HG02588 (cell line): ENCODE measurements around the gene HOTAIR.

Source experiments
- ATAC-seq: cut with Tn5 transposase; IDR thresholded peaks from one replicate; pipeline ENCODE4 v1.9.1; 2021; ENCODE audit warnings: mild to moderate bottlenecking, moderate library complexity; ENCODE audit not compliant: unreplicated experiment

The HOTAIR gene

GRCh38 chr12:53948650-53949593, 25.8 kb downstream of the HOTAIR start:
- ATAC-seq, result no peak

- no peak for ATAC-seq
These were observed 27.0 kb downstream of the HOTAIR start for GRCh38 chr12:53947743-53948142.

DNA sequence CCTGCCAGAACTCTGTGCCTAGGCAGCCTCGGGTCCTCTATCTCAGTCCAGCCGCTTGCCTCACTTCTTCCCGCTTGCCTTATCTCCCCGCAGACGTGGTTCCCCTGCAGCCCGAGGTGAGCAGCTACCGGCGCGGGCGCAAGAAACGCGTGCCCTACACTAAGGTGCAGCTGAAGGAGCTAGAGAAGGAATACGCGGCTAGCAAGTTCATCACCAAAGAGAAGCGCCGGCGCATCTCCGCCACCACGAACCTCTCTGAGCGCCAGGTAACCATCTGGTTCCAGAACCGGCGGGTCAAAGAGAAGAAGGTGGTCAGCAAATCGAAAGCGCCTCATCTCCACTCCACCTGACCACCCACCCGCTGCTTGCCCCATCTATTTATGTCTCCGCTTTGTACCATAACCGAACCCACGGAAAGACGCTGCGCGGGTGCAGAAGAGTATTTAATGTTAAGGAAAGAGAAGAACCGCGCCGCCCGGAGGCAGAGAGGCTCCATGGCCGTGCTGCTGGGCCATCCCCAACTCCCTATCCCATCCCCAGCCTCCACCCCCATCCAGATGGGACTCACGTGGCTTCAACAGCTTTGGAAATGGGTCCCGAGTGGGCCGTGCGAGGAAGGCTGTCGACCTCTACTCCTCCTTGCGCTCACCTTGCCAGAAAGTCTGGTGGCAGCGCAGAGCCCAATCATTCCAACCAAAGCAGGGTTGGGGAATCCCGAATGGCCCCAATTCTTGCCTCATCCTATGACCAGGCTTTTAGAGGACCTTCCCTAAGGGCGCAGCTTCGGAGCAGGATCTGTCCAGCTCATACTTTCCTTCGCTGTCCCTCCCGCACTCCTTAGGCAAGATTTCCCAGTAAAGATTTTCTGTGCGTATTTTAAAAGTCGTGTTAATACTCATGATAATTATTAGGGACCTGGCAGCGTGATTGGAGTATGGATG, 29.6 kb downstream of the HOTAIR start:
- ATAC-seq, result no peak

GRCh38 chr12:53944209-53944608, 30.5 kb downstream of the HOTAIR start:
- no peak for ATAC-seq

DNA sequence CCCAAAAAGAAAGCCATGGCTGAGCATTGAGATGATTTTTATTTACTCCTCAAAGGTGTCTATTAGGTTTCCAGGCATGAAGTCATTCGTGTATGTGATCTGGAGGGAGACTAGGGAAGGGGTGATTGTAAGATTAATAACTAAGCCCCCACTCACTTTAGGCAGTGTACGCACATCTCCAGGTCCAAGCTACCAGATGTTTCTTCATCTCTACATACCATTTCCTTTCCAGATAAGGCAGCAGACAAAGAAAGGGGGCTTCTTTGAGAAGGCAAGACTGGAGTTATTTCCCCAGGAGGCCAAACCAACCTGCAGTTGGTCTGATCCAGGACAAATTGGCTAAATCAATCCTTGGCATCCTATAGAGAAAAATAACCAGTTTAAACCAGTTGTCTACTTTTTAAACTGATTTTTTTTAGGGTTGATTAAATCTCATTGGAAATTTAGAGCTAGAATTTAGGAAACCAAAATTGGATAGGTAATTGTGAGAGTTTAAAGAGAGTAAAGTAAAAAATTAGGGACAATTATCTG, 32.2 kb downstream of the HOTAIR start:
- ATAC-seq, result no peak

GRCh38 chr12:53941750-53942149, 33.0 kb downstream of the HOTAIR start:
- ATAC-seq, result no peak

DNA sequence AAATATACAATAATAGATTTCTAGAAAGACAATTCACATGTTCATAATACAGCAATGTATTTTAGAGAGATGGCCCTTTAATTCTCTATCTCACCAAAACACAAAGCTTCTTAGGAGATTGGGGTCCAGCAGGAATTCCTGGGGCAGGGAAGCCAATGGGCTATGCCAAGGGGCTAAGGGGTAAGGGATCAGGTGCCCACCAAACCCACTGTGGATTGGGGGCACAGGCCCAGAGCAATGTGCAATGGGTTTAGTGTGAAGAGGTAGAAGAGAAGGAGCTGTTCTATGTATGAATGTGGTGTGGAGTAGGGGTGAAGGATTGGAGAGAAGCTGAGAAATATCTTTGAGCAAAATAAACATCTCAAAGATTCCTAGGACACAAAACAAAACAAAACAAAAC, 33.6 kb downstream of the HOTAIR start:
- no peak for ATAC-seq

GRCh38 chr12:53940443-53941014, 34.2 kb downstream of the HOTAIR start:
- ATAC-seq, result no peak

DNA sequence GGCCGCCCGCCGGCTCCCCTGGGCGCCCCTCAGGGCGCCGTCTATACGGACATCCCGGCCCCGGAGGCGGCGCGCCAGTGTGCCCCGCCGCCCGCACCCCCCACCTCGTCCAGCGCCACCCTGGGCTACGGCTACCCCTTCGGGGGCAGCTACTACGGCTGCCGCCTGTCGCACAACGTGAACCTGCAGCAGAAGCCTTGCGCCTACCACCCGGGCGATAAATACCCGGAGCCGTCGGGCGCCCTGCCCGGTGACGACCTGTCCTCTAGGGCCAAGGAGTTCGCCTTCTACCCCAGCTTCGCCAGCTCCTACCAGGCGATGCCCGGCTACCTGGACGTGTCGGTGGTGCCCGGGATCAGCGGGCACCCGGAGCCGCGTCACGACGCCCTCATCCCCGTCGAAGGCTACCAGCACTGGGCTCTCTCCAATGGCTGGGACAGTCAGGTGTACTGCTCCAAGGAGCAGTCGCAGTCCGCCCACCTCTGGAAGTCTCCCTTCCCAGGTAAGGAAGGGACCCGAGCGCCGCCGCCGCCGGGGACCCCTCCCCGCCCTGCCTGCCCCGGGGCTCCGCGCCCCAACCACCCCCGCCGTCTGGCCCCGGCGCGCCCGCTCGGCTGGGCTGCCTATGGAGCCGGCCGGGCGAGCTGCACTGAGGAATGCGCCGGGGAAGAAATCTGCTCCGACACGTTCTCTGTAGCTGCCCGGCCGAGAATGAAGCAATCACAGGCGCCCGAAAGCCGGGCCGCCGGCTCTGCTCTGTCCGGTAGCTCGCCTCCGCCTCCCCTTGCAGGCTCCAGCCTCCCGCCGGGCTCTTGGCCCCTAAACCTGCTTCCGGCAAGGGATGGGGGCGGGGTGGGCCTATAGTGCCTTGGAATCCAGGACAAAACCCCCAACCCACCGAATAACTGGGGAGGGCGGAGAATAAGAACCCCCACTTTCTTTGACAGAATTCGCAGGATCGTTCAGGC, 35.3 kb downstream of the HOTAIR start:
- ATAC-seq, result no peak

- no peak for ATAC-seq
These were observed 36.2 kb downstream of the HOTAIR start, which contains the start of gene HOXC13 for GRCh38 chr12:53938326-53939140. Gene HOXC13, plus strand, starts transcription at chr12:53938831. Its CDS starts 76 bp downstream, at chr12:53938907.

DNA sequence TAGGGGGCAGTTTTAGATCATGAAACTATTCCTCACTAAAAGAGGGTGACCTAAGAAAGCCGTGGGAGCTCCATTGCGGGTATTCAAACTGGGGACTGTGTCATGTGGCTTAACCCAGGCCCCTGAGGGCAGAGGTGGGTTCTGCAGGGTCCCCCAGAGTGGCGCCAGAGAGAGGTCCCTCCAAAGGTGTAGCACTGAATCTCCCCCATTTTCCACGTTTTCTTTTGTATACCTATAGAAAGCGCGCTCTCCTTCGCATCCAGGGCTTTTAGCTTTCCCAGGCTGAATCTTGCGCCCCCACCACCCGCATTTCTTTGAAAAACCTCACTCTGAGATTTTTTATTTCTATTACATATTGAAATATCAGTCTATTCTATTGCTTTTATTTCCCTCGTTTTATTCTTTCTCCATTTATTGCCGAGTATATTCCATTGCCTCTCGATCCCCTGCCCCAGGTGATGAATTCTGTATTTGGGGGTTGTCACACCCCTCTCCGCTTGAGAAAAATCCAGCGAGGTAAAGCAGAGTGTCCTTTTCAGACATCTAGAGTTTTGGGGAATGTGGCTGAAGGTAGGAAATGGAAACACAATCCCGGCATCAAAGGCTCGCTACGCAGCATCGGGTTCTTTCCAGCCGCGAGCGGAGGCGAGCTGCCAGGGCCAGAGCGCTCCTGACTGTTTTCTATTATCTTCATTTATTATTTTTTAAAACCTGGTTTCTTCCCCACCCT, 37.0 kb downstream of the HOTAIR start:
- ATAC-seq, result no peak

- no peak for ATAC-seq
These were observed 37.7 kb downstream of the HOTAIR start for GRCh38 chr12:53937099-53937498.

DNA sequence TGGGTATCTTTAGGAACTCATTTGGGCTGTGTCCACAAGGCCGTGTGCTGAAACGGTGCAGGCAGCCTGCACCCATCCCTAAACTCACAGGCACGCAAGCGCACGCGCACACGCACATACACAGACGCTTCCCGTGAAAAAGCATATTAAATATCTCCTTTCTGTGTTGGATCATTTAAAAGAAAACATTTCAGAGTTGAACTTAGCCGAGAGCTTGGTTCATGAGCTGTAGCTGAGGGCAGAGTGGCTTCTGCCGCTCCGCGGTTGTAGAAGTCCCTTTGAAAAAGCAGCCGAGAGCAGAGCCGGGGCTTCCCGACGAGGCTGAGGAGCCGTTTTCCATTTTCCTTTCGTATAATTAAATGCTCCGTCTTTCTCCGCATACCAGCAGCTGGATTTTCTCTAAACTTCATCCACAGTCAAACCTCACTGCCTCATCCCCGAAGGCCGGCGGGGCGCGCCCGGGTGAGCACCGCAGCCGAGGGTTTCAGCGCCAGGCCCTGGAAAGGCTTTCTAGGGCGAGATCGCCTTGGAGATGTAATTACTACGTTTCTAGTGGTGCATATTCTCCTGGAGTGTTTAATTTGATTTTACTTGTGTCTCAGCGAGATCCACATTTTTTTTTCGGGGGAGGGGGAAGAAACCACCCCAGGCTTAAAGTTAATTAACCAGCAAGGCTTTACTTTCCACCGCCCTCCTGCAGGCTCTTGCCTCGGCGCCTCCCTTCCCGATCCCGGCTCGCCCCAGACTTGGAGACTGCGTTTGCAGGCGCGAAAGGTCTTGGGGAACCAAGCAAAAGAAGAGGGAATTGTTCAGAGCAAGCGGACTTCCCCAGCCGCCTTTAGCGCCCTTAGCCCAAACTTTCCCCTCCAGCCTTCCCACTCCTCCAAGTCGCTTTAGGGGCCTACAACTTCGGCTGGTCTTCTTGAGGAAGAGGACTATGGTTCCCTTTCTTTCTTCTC, 39.1 kb downstream of the HOTAIR start:
- no peak for ATAC-seq

- ATAC-seq, result no peak
These were observed 41.8 kb downstream of the HOTAIR start for GRCh38 chr12:53932915-53933314.

DNA sequence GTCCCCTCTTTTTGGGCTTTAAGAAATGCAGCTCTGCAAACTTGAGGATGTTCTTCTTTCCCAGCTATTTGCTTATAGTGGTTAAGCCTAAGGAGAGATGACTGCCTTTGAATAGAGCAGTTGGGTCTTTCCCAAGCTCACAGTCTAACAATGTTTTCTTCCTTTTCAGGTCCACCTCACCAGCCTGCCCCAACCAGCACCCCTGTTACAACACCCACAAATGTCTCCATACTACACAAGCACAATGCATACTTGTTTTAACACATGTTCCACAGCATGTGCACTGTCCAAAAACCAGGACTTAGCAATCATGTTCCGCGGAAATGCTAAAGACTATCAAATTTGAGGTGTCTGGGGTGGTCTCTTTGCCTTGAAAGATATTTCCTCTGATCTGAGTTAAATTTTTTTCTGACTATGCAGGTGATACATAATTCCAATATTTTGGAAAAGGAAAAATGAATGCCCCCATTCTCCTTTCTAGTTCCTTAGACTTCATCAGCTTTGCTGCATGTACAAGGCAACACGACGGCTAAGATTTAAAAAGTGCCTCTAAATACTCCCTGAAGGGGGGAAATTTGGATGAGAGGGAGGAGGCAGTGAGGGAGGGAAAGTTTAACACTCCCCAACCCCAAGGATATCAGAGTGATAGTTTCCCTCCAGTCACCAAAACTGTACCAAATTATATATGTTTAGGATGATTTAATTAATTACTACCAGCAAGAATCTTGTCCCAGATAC, 42.7 kb downstream of the HOTAIR start:
- ATAC-seq, result no peak

DNA sequence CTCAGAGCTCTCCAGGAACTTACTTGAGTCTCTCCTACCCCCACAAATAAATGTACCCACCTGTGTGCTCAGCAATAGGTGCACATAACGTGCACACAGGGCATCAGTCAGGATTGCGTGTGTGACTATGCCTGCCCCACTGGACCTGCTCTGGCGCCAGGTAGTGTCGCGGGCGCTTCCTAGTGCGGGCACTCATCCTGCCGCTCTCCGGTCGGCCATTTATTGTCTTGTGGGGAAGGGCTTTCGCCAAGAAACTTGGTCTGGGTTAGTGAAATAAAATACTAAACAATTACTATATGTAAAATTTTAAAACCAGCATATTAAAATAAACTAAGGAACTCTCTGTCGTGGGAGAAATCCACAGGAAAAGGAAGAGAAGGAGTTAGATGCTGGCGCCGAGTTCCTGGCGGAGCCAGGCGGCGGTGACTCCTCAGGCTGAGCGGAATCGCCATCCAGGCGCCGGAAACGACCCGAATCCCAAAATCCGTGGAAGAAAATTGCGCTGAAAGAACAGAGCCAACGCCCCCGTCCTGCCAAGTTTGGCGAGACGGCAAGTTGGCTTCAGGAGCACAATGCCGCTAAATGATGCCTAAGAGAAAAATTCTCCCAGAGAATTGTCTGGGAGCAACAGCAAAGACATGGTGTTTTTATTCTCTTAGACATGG, 44.0 kb downstream of the HOTAIR start:
- no peak for ATAC-seq
